B cell (primary cell): ENCODE results near the gene STYXL1. TPM values are rescaled to one million over a fixed set of nuclear protein-coding genes. Genes with fewer than 3 reads are reported as not detected.

ENCODE experiments used
- ATAC-seq: fragments of 200-7000 bp; cut with Tn5 transposase; one replicate; pipeline ENCODE4 v1.10.0; 2021; ENCODE audit warnings: low read depth, mild to moderate bottlenecking, moderate number of reproducible peaks, moderate library complexity
- CTCF ChIA-PET: fragments of 350-600 bp; sonication (Branson Sonifier 250); formaldehyde crosslinking; loops from one replicate; lab custom pipeline; 2021; ENCODE audit warnings: antibody characterized with exemption, inconsistent platforms; lab: Charles Lee
- POLR2A ChIA-PET: fragments of 350-600 bp; sonication (Branson Sonifier 250); formaldehyde crosslinking; loops from one replicate; lab custom pipeline; 2021; ENCODE audit warnings: antibody characterized with exemption; lab: Charles Lee
- DNase-seq: peaks from one replicate; pipeline ENCODE4 v3.0.0; 2013
- H2AFZ ChIP-seq: 2 replicates; pipeline ENCODE4 v1.6.1; 2012; ENCODE audit warnings: mild to moderate bottlenecking, low read depth, low read length; ENCODE audit not compliant: insufficient read depth, poor library complexity, severe bottlenecking
- H3K27ac ChIP-seq, 2 donors: 1 replicate in 1 of 2; 2 replicates in 1 of 2; pipeline ENCODE4 v1.5.1; 2012 to 2013; ENCODE audit warnings: low read length in 2 of 2, mild to moderate bottlenecking in 2 of 2, moderate library complexity in 1 of 2
- H3K27me3 ChIP-seq, 4 experiments: fragments of 200-600 bp in 1 of 4; sonication (generic) in 1 of 4; replicated peaks in 1 of 4; 1 replicate in 2 of 4; 2 replicates in 2 of 4; pipeline versions ENCODE4 v1.6.1 to v1.7.0; 2013 to 2016; ENCODE audit warnings: low read length in 3 of 4, mild to moderate bottlenecking in 2 of 4, mixed read lengths in 1 of 4, moderate library complexity in 1 of 4; ENCODE audit not compliant: insufficient read depth in 4 of 4, control insufficient read depth in 3 of 4; ENCODE audit errors: control extremely low read depth in 1 of 4
- H3K36me3 ChIP-seq, 2 experiments: replicated peaks in 1 of 2; 1 replicate in 1 of 2; 2 replicates in 1 of 2; pipeline versions ENCODE4 v1.6.1 to v1.7.1; 2013; ENCODE audit warnings: low read length in 1 of 2; ENCODE audit not compliant: insufficient read depth in 2 of 2, control insufficient read depth in 1 of 2; ENCODE audit errors: control extremely low read depth in 1 of 2, extremely low read depth in 1 of 2
- H3K4me1 ChIP-seq, 2 donors: fragments of 200-600 bp in 1 of 2; sonication (generic) in 1 of 2; 1 replicate in 1 of 2; 2 replicates in 1 of 2; pipeline versions ENCODE4 v1.5.1 to v1.6.1; 2013 to 2017; ENCODE audit warnings: low read length in 2 of 2; ENCODE audit not compliant: control insufficient read depth in 2 of 2, insufficient read depth in 2 of 2
- H3K4me2 ChIP-seq: replicated peaks from 2 replicates; pipeline ENCODE3; 2012; ENCODE audit warnings: mild to moderate bottlenecking, low read depth, low read length; ENCODE audit not compliant: poor library complexity, severe bottlenecking
- H3K4me3 ChIP-seq, 5 experiments: fragments of 200-600 bp in 1 of 5; sonication (generic) in 1 of 5; 1 replicate in 3 of 5; 2 replicates in 2 of 5; pipeline versions ENCODE4 v1.5.1 to v1.7.0; 2011 to 2016; ENCODE audit warnings: low read length in 4 of 5, mild to moderate bottlenecking in 4 of 5, low read depth in 2 of 5, control low read depth in 1 of 5, moderate library complexity in 1 of 5; ENCODE audit not compliant: insufficient read depth in 1 of 5; ENCODE audit errors: control extremely low read depth in 1 of 5, extremely low read depth in 1 of 5
- H3K79me2 ChIP-seq: fragments of 200-600 bp; sonication (generic); one replicate; pipeline ENCODE4 v1.6.0; 2016; ENCODE audit warnings: low read length; ENCODE audit not compliant: control insufficient read depth, insufficient read depth
- H3K9ac ChIP-seq: fragments of 200-600 bp; sonication (generic); 2 replicates; pipeline ENCODE4 v1.6.1; 2017; ENCODE audit warnings: mild to moderate bottlenecking, low read length, moderate library complexity
- H3K9me3 ChIP-seq, 3 donors: one replicate each; pipeline versions ENCODE4 v1.6.1 to v1.7.1; 2013; ENCODE audit warnings: low read length in 2 of 3; ENCODE audit not compliant: control insufficient read depth in 2 of 3, insufficient read depth in 1 of 3; ENCODE audit errors: control extremely low read depth in 1 of 3
- H4K20me1 ChIP-seq: 2 replicates; pipeline ENCODE4 v1.6.0; 2012; ENCODE audit warnings: mild to moderate bottlenecking, low read length; ENCODE audit not compliant: insufficient read depth, control insufficient read depth, poor library complexity, severe bottlenecking
- H3K27ac Mint-ChIP-seq: one replicate; pipeline ENCODE4 v1.8.0; 2021; ENCODE audit warnings: mixed read lengths
- H3K27me3 Mint-ChIP-seq: one replicate; pipeline ENCODE4 v1.8.0; 2021; ENCODE audit warnings: mixed read lengths
- H3K4me1 Mint-ChIP-seq: one replicate; pipeline ENCODE4 v1.8.0; 2021; ENCODE audit warnings: mixed read lengths
- H3K4me3 Mint-ChIP-seq: one replicate; pipeline ENCODE4 v1.8.0; 2021; ENCODE audit warnings: mixed read lengths
- H3K9me3 Mint-ChIP-seq: one replicate; pipeline ENCODE4 v1.8.0; 2022; ENCODE audit warnings: mixed read lengths; ENCODE audit not compliant: insufficient read depth
- EZH2 ChIP-seq: IDR thresholded peaks from 2 replicates; pipeline ENCODE4 v1.6.1; 2012; ENCODE audit warnings: borderline replicate concordance, low read depth, mild to moderate bottlenecking, moderate library complexity, low read length; ENCODE audit not compliant: insufficient read depth, poor library complexity, severe bottlenecking
- WGBS: methylation state at CpG from one replicate; pipeline ENCODE4 v1.1.5; 2013; ENCODE audit warnings: missing lambda C conversion rate; ENCODE audit not compliant: insufficient coverage; 5-methylcytosine and 5-hydroxymethylcytosine counted together
- intact Hi-C: fragments of 100-400 bp; cut with micrococcal nuclease; formaldehyde crosslinking; loops from one replicate; pipeline ENCODE4 v1.10.0; 2022
- polyA plus RNA-seq: library from polyadenylated mRNA; depleted of rRNA; stranded (reverse); fragments of >200 nt; gene quantifications from 2 replicates; pipeline ENCODE4 v1.2.3, GENCODE V29; 2012
- total RNA-seq, 2 donors: library from RNA; stranded (reverse); fragments of 120-200 nt in 1 of 2; gene quantifications; 1 replicate in 1 of 2; 2 replicates in 1 of 2; pipeline versions ENCODE4 v1.2.3 to v1.2.4, GENCODE V29; 2013 to 2022
- TF ChIP-seq, protein P1 (sequence below): fragments of 200-600 bp; IDR thresholded peaks from one replicate; pipeline ENCODE4 v1.8.0; 2022; ENCODE audit warnings: antibody characterized with exemption, mild to moderate bottlenecking

Gene STYXL1
- total and polyA plus RNA-seq, 2 donors (not counting 1 experiment from before 2014, with no cell fraction given) = 15.2 to 29.3 TPM

DNA sequence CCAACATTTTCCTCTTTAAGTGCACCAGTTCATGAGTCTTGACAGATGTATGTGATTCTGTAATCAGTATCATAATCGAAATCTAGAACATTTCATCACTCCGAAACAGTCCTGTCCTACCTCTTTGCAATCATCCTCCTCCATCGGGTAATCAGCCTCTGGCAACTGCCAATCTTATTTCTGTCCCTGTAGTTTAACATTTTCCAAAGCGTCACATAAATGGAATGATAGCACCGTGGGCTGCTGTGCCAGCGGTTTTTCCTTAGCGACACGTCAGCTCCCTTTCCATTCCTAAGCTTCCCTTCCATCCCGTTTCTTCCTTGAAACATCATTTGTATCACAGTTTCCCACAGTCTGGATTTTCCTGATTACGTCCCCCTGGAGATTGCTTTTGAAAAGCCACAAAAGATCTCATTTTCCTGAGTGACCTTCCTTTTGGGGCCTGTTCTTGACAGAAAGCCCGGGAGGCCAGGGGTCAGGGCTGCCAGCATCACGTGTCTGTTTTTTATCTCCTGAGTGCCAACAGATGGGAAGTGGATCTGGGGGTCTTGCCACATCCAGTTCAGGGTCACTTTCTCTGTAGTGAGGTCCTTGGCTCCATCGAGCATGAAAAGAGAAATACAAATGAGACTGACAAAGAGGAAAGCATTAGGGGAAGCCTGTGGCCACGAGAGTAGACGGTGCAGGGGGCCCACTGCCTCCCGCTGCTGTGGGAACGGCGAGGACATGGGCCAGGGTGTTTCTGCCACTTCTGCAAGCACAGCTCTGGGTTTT, 85.0 kb downstream of the STYXL1 start:
- H3K27me3 ChIP-seq = no peaks in the 10 kb centered on the region
- ChIA-PET CTCF (no interaction called here), POLR2A (no interaction called here)
- no peak overlapping the region for H3K27ac ChIP-seq
- Mint-ChIP-seq H3K4me1 (no peaks in the 10 kb centered on the region), H3K4me3 (no peak overlapping the region), H3K9me3 (no peaks in the 10 kb centered on the region), H3K27me3 (no peaks in the 10 kb centered on the region), H3K27ac (no peak overlapping the region)
- H2AFZ ChIP-seq = no peak overlapping the region
- H3K9ac ChIP-seq = no peak overlapping the region
- no peak for TF ChIP-seq EZH2
- H3K36me3 ChIP-seq = peaks cover under 1 to 9% of the 10 kb centered on the region in 2 experiments
- H3K4me1 ChIP-seq = no peaks in the 10 kb centered on the region
- no peaks in the 10 kb centered on the region for H3K79me2 ChIP-seq
- H3K4me2 ChIP-seq = no peak overlapping the region
- H3K9me3 ChIP-seq = no peaks in the 10 kb centered on the region
- intact Hi-C loops = no loop called here
- no peak for DNase-seq
- WGBS = 75% methylated on average over 17 of the region's 18 CpGs
- ATAC-seq = no peak
- no peaks in the 10 kb centered on the region for H4K20me1 ChIP-seq
- no peak overlapping the region for H3K4me3 ChIP-seq

DNA sequence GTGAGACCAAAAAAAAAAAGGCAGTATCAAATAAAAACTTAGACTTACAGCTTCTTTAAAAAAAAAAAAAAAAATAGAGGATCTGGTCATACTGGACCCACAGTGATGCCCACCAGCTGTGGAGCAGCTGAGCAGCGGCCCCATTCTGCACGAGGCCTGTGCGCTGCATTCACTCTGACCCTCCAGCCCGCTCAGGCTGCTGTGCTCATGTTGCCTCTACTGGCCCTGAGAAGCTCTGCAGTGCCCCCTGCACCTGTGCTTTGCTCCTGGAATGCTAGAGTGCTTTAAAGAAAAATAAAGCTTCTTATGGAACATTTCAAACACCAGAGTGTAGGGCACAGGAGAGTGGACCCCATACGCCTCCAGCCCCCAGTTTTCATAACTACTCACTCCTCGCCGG, 86.6 kb downstream of the STYXL1 start:
- no peaks in the 10 kb centered on the region for H3K27me3 Mint-ChIP-seq
- Histone ChIP-seq H3K27me3 (no peaks in the 10 kb centered on the region), H3K9ac (no peak overlapping the region), H3K27ac (no peak overlapping the region), H3K36me3 (peaks cover 4 to 17% of the 10 kb centered on the region in 2 experiments), H2AFZ (no peak overlapping the region), H4K20me1 (no peaks in the 10 kb centered on the region), H3K79me2 (no peaks in the 10 kb centered on the region), H3K4me2 (no peak overlapping the region), H3K4me3 (no peak overlapping the region), H3K9me3 (no peaks in the 10 kb centered on the region), H3K4me1 (no peaks in the 10 kb centered on the region)
- TF ChIP-seq, protein P1, sequence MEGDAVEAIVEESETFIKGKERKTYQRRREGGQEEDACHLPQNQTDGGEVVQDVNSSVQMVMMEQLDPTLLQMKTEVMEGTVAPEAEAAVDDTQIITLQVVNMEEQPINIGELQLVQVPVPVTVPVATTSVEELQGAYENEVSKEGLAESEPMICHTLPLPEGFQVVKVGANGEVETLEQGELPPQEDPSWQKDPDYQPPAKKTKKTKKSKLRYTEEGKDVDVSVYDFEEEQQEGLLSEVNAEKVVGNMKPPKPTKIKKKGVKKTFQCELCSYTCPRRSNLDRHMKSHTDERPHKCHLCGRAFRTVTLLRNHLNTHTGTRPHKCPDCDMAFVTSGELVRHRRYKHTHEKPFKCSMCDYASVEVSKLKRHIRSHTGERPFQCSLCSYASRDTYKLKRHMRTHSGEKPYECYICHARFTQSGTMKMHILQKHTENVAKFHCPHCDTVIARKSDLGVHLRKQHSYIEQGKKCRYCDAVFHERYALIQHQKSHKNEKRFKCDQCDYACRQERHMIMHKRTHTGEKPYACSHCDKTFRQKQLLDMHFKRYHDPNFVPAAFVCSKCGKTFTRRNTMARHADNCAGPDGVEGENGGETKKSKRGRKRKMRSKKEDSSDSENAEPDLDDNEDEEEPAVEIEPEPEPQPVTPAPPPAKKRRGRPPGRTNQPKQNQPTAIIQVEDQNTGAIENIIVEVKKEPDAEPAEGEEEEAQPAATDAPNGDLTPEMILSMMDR = no peak
- no peak for TF ChIP-seq EZH2
- H3K27ac Mint-ChIP-seq = no peak overlapping the region
- H3K4me1 Mint-ChIP-seq = no peaks in the 10 kb centered on the region
- H3K4me3 Mint-ChIP-seq = no peak overlapping the region
- ChIA-PET POLR2A (interaction anchor here (0.6 kb wide), 1 partner anchor 1371 kb away, joined by 6 read pairs; no protein-coding TSS in a partner anchor), CTCF (interaction anchor here (1.4 kb wide), 1 partner anchor 59 kb away, joined by 4 read pairs; no protein-coding TSS in a partner anchor)
- no peaks in the 10 kb centered on the region for H3K9me3 Mint-ChIP-seq
- 97% methylated on average over 7 of the region's 7 CpGs for WGBS
- DNase-seq (no peak), ATAC-seq (no peak)
- intact Hi-C loops = no loop called here
